Uterus (tissue), 4 donors: ENCODE data around the gene LRRTM1. TPM values are rescaled to one million over a fixed set of nuclear protein-coding genes. Genes with fewer than 3 reads are reported as not detected.

Experiments
- DNase-seq, 2 donors: peaks; one replicate each; pipeline ENCODE4 v3.0.0-alpha.2; 2019 to 2020
- H3K27ac ChIP-seq, 2 donors: fragments of 200-600 bp; sonication (generic); 1 replicate in 1 of 2; 2 replicates in 1 of 2; pipeline ENCODE4 v1.5.1; 2016 to 2018
- H3K27me3 ChIP-seq, 2 donors: fragments of 200-600 bp; sonication (generic); one replicate each; pipeline ENCODE4 v1.5.1; 2018 to 2019; ENCODE audit warnings: control low read depth in 1 of 2
- H3K36me3 ChIP-seq, 2 donors: fragments of 200-600 bp; sonication (generic); one replicate each; pipeline ENCODE4 v1.5.1; 2019; ENCODE audit warnings: control low read depth in 1 of 2
- H3K4me1 ChIP-seq, 2 donors: fragments of 200-600 bp; sonication (generic); one replicate each; pipeline ENCODE4 v1.5.1; 2018 to 2019; ENCODE audit warnings: control low read depth in 1 of 2
- H3K4me3 ChIP-seq, 2 donors: fragments of 200-600 bp; sonication (generic); 1 replicate in 1 of 2; 2 replicates in 1 of 2; pipeline ENCODE4 v1.5.1; 2018 to 2019; ENCODE audit warnings: mild to moderate bottlenecking in 1 of 2
- H3K9me3 ChIP-seq, 2 donors: fragments of 200-600 bp; sonication (generic); one replicate each; pipeline ENCODE4 v1.5.1; 2019; ENCODE audit warnings: control low read depth in 1 of 2
- POLR2A ChIP-seq, 2 donors: fragments of 450-650 bp; IDR thresholded peaks; one replicate each; pipeline ENCODE4 v1.6.1; 2016; ENCODE audit warnings: antibody characterized with exemption in 2 of 2, mild to moderate bottlenecking in 1 of 2, moderate library complexity in 1 of 2
- intact Hi-C: fragments of 100-400 bp; cut with DNase I; formaldehyde crosslinking; loops from one replicate; pipeline ENCODE4 v1.15.1; 2023; ENCODE audit warnings: low total_unique reads
- total RNA-seq, 4 donors: library from RNA; depleted of rRNA in 3 of 4; stranded (reverse); fragments of >200 nt in 3 of 4; gene quantifications; one replicate each; pipeline versions ENCODE4 v1.1.0 to v1.2.4, GENCODE V29; 2014 to 2023
- TF ChIP-seq, protein P1 (sequence below), 4 experiments: fragments of 200-600 bp in 2 of 4; fragments of 450-650 bp in 2 of 4; sonication (generic) in 2 of 4; IDR thresholded peaks; one replicate each; pipeline ENCODE4 v1.5.1; 2016 to 2019; ENCODE audit warnings: antibody characterized with exemption in 4 of 4, mild to moderate bottlenecking in 2 of 4, moderate library complexity in 1 of 4
- donor health status: DM: yes; HTN: yes; CAD: no.

Gene LRRTM1
- total RNA-seq, 4 donors from 2014 or later: 10.4 TPM; not detected in 3

GRCh38 chr2:80323610-80324009, 19.1 kb upstream of the LRRTM1 start:
- intact Hi-C loops: no loop called here
- no peaks in the 10 kb centered on the region for H3K36me3 ChIP-seq
- DNase-seq: no peak
- H3K4me1 ChIP-seq: no peaks in the 10 kb centered on the region
- no peaks in the 10 kb centered on the region for H3K27me3 ChIP-seq
- no peak overlapping the region for H3K27ac ChIP-seq
- H3K4me3 ChIP-seq: no peak overlapping the region
- no peaks in the 10 kb centered on the region for H3K9me3 ChIP-seq
- TF ChIP-seq POLR2A (IDR thresholded peaks at IDR 0.05): no peak
- TF ChIP-seq, protein P1, sequence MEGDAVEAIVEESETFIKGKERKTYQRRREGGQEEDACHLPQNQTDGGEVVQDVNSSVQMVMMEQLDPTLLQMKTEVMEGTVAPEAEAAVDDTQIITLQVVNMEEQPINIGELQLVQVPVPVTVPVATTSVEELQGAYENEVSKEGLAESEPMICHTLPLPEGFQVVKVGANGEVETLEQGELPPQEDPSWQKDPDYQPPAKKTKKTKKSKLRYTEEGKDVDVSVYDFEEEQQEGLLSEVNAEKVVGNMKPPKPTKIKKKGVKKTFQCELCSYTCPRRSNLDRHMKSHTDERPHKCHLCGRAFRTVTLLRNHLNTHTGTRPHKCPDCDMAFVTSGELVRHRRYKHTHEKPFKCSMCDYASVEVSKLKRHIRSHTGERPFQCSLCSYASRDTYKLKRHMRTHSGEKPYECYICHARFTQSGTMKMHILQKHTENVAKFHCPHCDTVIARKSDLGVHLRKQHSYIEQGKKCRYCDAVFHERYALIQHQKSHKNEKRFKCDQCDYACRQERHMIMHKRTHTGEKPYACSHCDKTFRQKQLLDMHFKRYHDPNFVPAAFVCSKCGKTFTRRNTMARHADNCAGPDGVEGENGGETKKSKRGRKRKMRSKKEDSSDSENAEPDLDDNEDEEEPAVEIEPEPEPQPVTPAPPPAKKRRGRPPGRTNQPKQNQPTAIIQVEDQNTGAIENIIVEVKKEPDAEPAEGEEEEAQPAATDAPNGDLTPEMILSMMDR (IDR thresholded peaks at IDR 0.05): no peak

- DNase-seq: no peak
- Histone ChIP-seq H3K36me3 (no peaks in the 10 kb centered on the region), H3K27ac (no peak overlapping the region), H3K9me3 (no peaks in the 10 kb centered on the region), H3K27me3 (no peaks in the 10 kb centered on the region), H3K4me3 (no peak overlapping the region), H3K4me1 (no peaks in the 10 kb centered on the region)
- TF ChIP-seq, protein P1 (IDR thresholded peaks at IDR 0.05): no peak
- TF ChIP-seq POLR2A (IDR thresholded peaks at IDR 0.05): no peak
- intact Hi-C loops: no loop called here
These were observed 18.4 kb upstream of the LRRTM1 start for GRCh38 chr2:80322958-80323357.

DNA sequence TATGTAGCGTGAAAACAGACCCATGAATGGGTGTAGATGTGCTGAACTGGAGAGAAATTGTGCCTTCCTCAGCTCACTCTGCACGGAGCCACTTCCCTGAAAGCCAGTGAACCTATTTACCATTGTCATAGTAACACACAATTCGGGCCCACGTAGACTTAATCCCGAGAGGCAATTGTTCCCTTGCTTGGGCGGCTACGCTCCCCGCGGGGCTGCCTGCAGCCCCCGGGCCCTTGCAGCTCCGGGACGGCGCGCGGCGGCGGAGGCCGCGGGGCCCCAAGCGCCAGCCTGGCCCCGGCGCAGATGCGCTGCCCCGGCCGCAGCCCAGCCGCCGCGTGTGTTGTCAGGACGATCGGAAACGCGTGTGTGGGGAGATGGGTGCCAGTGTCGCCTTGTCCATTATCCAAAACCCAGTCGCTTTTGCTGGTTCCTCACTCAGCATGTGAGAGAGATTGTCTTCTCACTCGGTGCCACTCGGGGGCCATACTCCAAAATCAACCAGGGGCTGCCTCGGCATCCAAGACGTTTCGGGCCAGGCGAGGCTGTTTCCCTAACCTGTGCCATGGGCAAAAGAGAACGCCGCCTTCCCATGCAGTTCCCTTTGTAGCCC, 17.9 kb upstream of the LRRTM1 start:
- Histone ChIP-seq H3K4me1 (no peaks in the 10 kb centered on the region), H3K36me3 (no peaks in the 10 kb centered on the region), H3K9me3 (no peaks in the 10 kb centered on the region), H3K27me3 (no peaks in the 10 kb centered on the region), H3K4me3 (no peak overlapping the region), H3K27ac (no peak overlapping the region)
- TF ChIP-seq, protein P1 (IDR thresholded peaks at IDR 0.05): no peak
- TF ChIP-seq POLR2A (IDR thresholded peaks at IDR 0.05): no peak
- intact Hi-C loops: no loop called here
- DNase-seq: no peak

DNA sequence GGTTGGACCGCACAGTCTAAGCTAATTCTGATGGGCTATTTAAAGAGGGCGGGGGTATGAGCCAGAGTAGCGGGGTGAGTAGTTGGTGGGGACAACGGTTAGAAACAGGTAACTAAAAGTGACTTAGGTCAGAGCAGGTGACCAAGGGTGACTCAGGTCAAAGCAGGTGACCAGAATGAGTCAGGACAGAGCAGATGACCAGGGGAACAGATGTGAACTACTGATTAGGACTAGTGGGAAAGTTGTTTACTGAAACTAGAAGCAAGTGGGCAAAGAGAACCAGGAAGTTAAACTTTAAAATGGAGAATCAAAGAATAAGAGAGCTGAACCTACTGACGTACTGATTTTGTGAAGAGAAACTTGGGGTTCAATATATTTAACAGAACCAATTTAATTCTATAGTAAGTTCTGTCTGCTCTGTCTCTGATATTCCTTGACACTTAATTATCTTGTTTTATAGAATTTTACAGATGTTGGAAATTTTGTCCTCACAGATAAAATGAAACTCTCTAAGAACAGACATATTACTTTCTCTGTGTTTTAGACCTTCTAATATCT, 7.8 kb upstream of the LRRTM1 start:
- no peaks in the 10 kb centered on the region for H3K36me3 ChIP-seq
- no peaks in the 10 kb centered on the region for H3K4me1 ChIP-seq
- intact Hi-C loops: no loop called here
- no peaks in the 10 kb centered on the region for H3K27me3 ChIP-seq
- H3K9me3 ChIP-seq: no peaks in the 10 kb centered on the region
- H3K27ac ChIP-seq: no peak overlapping the region
- no peak for DNase-seq
- H3K4me3 ChIP-seq: no peak overlapping the region
- TF ChIP-seq POLR2A (IDR thresholded peaks at IDR 0.05): no peak
- TF ChIP-seq, protein P1 (IDR thresholded peaks at IDR 0.05): no peak

GRCh38 chr2:80311304-80311703, 6.8 kb upstream of the LRRTM1 start:
- Histone ChIP-seq H3K4me1 (no peaks in the 10 kb centered on the region), H3K9me3 (no peaks in the 10 kb centered on the region), H3K27ac (no peak overlapping the region), H3K36me3 (no peaks in the 10 kb centered on the region), H3K4me3 (no peak overlapping the region), H3K27me3 (no peaks in the 10 kb centered on the region)
- TF ChIP-seq POLR2A (IDR thresholded peaks at IDR 0.05): no peak
- TF ChIP-seq, protein P1 (IDR thresholded peaks at IDR 0.05): no peak
- DNase-seq: no peak
- intact Hi-C loops: no loop called here
